HFFc6 (cell line): ENCODE measurements around the gene FLNB. TPM values are rescaled to one million over a fixed set of nuclear protein-coding genes. Genes with fewer than 3 reads are reported as not detected.
A peak's percentile ranks its signal among the peaks of the same experiment; 100 is the strongest.

Experiments used
- DNase-seq: peaks from one replicate; pipeline ENCODE4 v3.0.0-alpha.2; 2018
- H3K27ac Mint-ChIP-seq: 2 replicates; pipeline ENCODE4 v1.8.0; 2020; ENCODE audit warnings: mild to moderate bottlenecking, mixed read lengths
- H3K27me3 Mint-ChIP-seq: 2 replicates; pipeline ENCODE4 v1.8.0; 2021; ENCODE audit warnings: mild to moderate bottlenecking, moderate library complexity, mixed read lengths; ENCODE audit not compliant: insufficient read depth
- H3K36me3 Mint-ChIP-seq: 2 replicates; pipeline ENCODE4 v1.8.0; 2021; ENCODE audit warnings: low read depth, mixed read lengths
- H3K4me1 Mint-ChIP-seq: 2 replicates; pipeline ENCODE4 v1.8.0; 2020; ENCODE audit warnings: low read depth, mixed read lengths
- H3K4me3 Mint-ChIP-seq: 2 replicates; pipeline ENCODE4 v1.8.0; 2020; ENCODE audit warnings: mild to moderate bottlenecking, moderate library complexity, mixed read lengths
- H3K9me3 Mint-ChIP-seq: 2 replicates; pipeline ENCODE4 v1.8.0; 2020; ENCODE audit warnings: mild to moderate bottlenecking, mixed read lengths
- total RNA-seq, 6 experiments: library from RNA; stranded (reverse); fragmentation: NEBNext Ultra II Directional; extraction: Animal tissue kit (Norgen Biotek cat#: 25700); gene quantifications; 2 replicates in 1 of 6; 3 replicates in 5 of 6; pipeline ENCODE4 v1.2.3, GENCODE V29; 2021
- TF ChIP-seq, protein P1 (sequence below): fragments of 200-600 bp; sonication (generic); IDR thresholded peaks from 2 replicates; pipeline ENCODE4 v1.5.0; 2021; ENCODE audit warnings: antibody characterized with exemption, mild to moderate bottlenecking

The FLNB gene
- total RNA-seq, 6 experiments from 2014 or later, result 93.8 to 117 (median 98.7) TPM

DNA sequence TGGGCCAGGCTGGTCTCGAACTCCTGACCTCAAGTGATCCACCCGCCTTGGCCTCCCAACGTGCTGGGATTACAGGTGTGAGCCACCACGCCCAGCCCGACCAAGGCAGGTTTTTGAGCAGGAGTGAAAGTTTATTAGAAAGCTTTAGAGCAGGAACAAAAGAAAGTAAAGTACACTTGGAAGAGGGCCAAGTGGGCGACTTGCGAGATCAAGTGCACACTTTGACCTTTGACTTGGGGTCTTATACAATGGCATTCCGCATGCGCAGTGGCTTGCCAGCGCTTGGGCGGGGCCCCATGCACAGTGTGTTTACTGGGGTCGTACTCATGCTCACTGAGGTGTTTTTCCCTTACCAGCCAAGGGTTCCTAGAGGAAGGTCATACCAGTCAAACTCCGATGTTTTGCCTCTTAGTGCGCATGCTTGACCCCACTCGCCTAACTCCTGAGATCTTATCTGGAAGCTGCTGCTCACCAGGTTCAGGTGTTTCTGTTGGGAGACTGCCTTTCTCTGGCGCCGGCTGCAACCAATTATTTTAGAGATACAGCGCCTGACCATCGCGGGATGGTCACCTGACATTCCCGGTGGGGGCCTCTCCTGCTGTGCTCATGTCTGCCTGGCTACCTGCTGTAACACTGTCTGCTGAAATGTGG is 46.9 kb upstream of the FLNB start:
- no peaks in the 10 kb centered on the region for H3K36me3 Mint-ChIP-seq
- H3K9me3 Mint-ChIP-seq, result no peaks in the 10 kb centered on the region
- H3K4me3 Mint-ChIP-seq, result no peak overlapping the region
- TF ChIP-seq, protein P1, sequence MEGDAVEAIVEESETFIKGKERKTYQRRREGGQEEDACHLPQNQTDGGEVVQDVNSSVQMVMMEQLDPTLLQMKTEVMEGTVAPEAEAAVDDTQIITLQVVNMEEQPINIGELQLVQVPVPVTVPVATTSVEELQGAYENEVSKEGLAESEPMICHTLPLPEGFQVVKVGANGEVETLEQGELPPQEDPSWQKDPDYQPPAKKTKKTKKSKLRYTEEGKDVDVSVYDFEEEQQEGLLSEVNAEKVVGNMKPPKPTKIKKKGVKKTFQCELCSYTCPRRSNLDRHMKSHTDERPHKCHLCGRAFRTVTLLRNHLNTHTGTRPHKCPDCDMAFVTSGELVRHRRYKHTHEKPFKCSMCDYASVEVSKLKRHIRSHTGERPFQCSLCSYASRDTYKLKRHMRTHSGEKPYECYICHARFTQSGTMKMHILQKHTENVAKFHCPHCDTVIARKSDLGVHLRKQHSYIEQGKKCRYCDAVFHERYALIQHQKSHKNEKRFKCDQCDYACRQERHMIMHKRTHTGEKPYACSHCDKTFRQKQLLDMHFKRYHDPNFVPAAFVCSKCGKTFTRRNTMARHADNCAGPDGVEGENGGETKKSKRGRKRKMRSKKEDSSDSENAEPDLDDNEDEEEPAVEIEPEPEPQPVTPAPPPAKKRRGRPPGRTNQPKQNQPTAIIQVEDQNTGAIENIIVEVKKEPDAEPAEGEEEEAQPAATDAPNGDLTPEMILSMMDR, result no peak
- peaks cover 2% of the 10 kb centered on the region; the same call in 1 of the 2 replicates for H3K27me3 Mint-ChIP-seq
- peaks cover 34% of the 10 kb centered on the region for H3K4me1 Mint-ChIP-seq
- DNase-seq, result no peak
- no peak overlapping the region for H3K27ac Mint-ChIP-seq

DNA sequence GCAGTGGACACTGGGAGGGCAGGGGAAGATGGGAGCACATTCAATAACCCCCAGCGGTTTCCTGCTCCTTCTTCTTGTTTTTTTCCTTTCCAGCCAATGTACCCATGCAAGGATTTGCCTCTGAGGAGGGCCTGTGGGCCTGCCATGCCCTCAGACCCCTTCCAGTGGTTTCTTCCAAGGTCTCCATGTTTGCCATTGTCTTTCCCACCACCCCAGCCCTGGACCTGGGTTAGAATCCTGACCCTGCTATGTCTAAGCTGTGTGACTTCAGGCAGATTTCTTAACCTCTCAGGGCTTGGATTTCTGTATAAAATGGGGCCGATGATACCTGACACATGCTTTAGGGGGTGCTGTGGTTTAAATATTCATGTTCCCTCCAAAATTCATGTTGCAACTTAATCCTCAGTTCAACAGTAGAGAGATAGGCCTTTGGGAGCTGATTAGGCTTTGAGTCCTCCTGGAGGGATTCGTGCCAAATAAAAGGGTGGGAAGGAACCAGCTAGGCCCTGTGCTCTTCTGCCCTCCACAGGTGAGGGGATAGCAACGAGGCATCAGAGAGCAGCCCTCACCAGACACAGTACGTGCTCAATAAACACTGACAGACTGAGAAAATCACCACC is 46.3 kb upstream of the FLNB start:
- TF ChIP-seq, protein P1, result peak; percentile 78
- Mint-ChIP-seq H3K36me3 (no peaks in the 10 kb centered on the region), H3K9me3 (no peaks in the 10 kb centered on the region), H3K27ac (no peak overlapping the region), H3K4me1 (peaks cover 29% of the 10 kb centered on the region), H3K27me3 (peaks cover 2% of the 10 kb centered on the region; the same call in 1 of the 2 replicates), H3K4me3 (no peak overlapping the region)
- peak; percentile 45 for DNase-seq

DNA sequence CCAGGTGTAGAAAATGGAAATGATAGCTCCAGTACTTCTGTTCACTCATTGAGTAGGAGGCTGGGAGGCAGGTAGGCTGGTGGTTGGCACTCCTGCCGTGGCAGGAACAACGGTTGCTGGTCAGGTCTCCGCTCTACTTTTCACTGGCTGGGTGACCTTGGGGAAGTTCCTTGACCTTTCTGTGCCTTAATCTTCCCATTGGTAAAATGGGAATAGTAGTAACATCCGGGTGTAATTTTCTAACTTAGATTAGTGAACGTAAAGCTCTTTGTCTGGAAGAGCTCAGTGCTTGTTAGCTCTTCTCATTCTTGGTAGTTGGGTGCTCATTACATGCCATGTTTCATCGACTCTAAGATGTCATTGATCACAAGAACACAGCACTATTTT is 45.8 kb upstream of the FLNB start:
- H3K27ac Mint-ChIP-seq, result no peak overlapping the region
- H3K4me3 Mint-ChIP-seq, result no peak overlapping the region
- TF ChIP-seq, protein P1, result no peak
- DNase-seq, result no peak
- no peaks in the 10 kb centered on the region for H3K9me3 Mint-ChIP-seq
- peaks cover 2% of the 10 kb centered on the region; the same call in 1 of the 2 replicates for H3K27me3 Mint-ChIP-seq
- H3K36me3 Mint-ChIP-seq, result no peaks in the 10 kb centered on the region
- H3K4me1 Mint-ChIP-seq, result peaks cover 30% of the 10 kb centered on the region

DNA sequence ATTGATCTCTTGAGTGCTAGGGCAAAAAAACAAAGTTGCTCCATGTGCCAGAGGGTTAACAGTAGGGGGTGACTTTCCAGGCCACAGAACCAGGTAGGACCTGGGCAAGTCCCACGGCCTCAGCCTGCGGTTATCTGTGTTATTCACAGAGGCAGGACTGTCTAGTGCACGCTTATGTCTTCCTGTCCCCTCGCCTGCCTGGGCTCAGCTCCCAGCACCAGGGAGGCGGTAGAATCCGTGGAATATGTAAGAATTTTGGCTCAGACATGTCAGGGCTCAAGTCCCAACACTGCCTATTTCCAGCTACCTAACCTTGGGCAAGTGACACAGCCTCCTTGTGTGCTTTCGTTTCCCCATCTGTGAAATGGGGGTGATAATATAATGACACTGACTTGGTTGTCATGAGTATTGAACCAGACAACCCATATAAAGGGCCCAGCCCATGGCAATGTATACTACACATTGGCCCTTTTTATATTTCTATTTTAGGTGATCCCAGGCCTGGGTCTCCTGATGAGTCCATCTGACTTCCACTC is 44.3 kb upstream of the FLNB start:
- no peak for DNase-seq
- Mint-ChIP-seq H3K9me3 (no peaks in the 10 kb centered on the region), H3K4me3 (no peak overlapping the region), H3K27ac (no peak overlapping the region), H3K36me3 (no peaks in the 10 kb centered on the region), H3K27me3 (peaks cover 2% of the 10 kb centered on the region; the same call in 1 of the 2 replicates), H3K4me1 (peaks cover 36% of the 10 kb centered on the region)
- TF ChIP-seq, protein P1, result no peak

DNA sequence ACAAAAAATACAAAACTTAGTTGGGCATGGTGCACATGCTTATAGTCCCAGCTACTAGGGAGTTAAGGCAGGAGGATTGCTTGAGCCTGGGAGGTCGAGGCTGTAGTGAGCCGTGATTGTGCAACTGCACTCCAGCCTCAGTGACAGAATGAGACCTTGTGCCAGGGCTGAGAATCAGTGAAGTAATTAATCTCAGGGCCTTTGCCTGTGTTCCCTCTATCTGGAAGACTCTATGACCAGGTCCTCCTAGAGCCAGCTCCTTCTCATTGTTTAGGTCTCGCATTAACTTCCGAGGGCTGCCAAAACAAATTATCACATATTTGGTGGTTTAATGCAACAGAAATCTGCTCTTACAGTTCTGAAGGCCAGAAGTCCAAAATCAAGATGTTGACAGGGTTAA is 41.4 kb upstream of the FLNB start:
- no peaks in the 10 kb centered on the region for H3K9me3 Mint-ChIP-seq
- no peak overlapping the region for H3K4me3 Mint-ChIP-seq
- peaks cover under 1% of the 10 kb centered on the region; the same call in 1 of the 2 replicates for H3K27me3 Mint-ChIP-seq
- H3K4me1 Mint-ChIP-seq, result peaks cover 42% of the 10 kb centered on the region
- TF ChIP-seq, protein P1, result no peak
- no peak overlapping the region for H3K27ac Mint-ChIP-seq
- H3K36me3 Mint-ChIP-seq, result no peaks in the 10 kb centered on the region
- DNase-seq, result no peak
